B cell (primary cell): ENCODE results near the gene CARD9. TPM values are rescaled to one million over a fixed set of nuclear protein-coding genes. Genes with fewer than 3 reads are reported as not detected.

ENCODE experiments used
- ATAC-seq: fragments of 200-7000 bp; cut with Tn5 transposase; one replicate; pipeline ENCODE4 v1.10.0; 2021; ENCODE audit warnings: low read depth, mild to moderate bottlenecking, moderate number of reproducible peaks, moderate library complexity
- CTCF ChIA-PET: fragments of 350-600 bp; sonication (Branson Sonifier 250); formaldehyde crosslinking; loops from one replicate; lab custom pipeline; 2021; ENCODE audit warnings: antibody characterized with exemption, inconsistent platforms; lab: Charles Lee
- POLR2A ChIA-PET: fragments of 350-600 bp; sonication (Branson Sonifier 250); formaldehyde crosslinking; loops from one replicate; lab custom pipeline; 2021; ENCODE audit warnings: antibody characterized with exemption; lab: Charles Lee
- DNase-seq: peaks from one replicate; pipeline ENCODE4 v3.0.0; 2013
- H2AFZ ChIP-seq: 2 replicates; pipeline ENCODE4 v1.6.1; 2012; ENCODE audit warnings: mild to moderate bottlenecking, low read depth, low read length; ENCODE audit not compliant: insufficient read depth, poor library complexity, severe bottlenecking
- H3K27ac ChIP-seq, 2 donors: 1 replicate in 1 of 2; 2 replicates in 1 of 2; pipeline ENCODE4 v1.5.1; 2012 to 2013; ENCODE audit warnings: low read length in 2 of 2, mild to moderate bottlenecking in 2 of 2, moderate library complexity in 1 of 2
- H3K27me3 ChIP-seq, 4 experiments: fragments of 200-600 bp in 1 of 4; sonication (generic) in 1 of 4; replicated peaks in 1 of 4; 1 replicate in 2 of 4; 2 replicates in 2 of 4; pipeline versions ENCODE4 v1.6.1 to v1.7.0; 2013 to 2016; ENCODE audit warnings: low read length in 3 of 4, mild to moderate bottlenecking in 2 of 4, mixed read lengths in 1 of 4, moderate library complexity in 1 of 4; ENCODE audit not compliant: insufficient read depth in 4 of 4, control insufficient read depth in 3 of 4; ENCODE audit errors: control extremely low read depth in 1 of 4
- H3K36me3 ChIP-seq, 2 experiments: replicated peaks in 1 of 2; 1 replicate in 1 of 2; 2 replicates in 1 of 2; pipeline versions ENCODE4 v1.6.1 to v1.7.1; 2013; ENCODE audit warnings: low read length in 1 of 2; ENCODE audit not compliant: insufficient read depth in 2 of 2, control insufficient read depth in 1 of 2; ENCODE audit errors: control extremely low read depth in 1 of 2, extremely low read depth in 1 of 2
- H3K4me1 ChIP-seq, 2 donors: fragments of 200-600 bp in 1 of 2; sonication (generic) in 1 of 2; 1 replicate in 1 of 2; 2 replicates in 1 of 2; pipeline versions ENCODE4 v1.5.1 to v1.6.1; 2013 to 2017; ENCODE audit warnings: low read length in 2 of 2; ENCODE audit not compliant: control insufficient read depth in 2 of 2, insufficient read depth in 2 of 2
- H3K4me2 ChIP-seq: replicated peaks from 2 replicates; pipeline ENCODE3; 2012; ENCODE audit warnings: mild to moderate bottlenecking, low read depth, low read length; ENCODE audit not compliant: poor library complexity, severe bottlenecking
- H3K4me3 ChIP-seq, 5 experiments: fragments of 200-600 bp in 1 of 5; sonication (generic) in 1 of 5; 1 replicate in 3 of 5; 2 replicates in 2 of 5; pipeline versions ENCODE4 v1.5.1 to v1.7.0; 2011 to 2016; ENCODE audit warnings: low read length in 4 of 5, mild to moderate bottlenecking in 4 of 5, low read depth in 2 of 5, control low read depth in 1 of 5, moderate library complexity in 1 of 5; ENCODE audit not compliant: insufficient read depth in 1 of 5; ENCODE audit errors: control extremely low read depth in 1 of 5, extremely low read depth in 1 of 5
- H3K79me2 ChIP-seq: fragments of 200-600 bp; sonication (generic); one replicate; pipeline ENCODE4 v1.6.0; 2016; ENCODE audit warnings: low read length; ENCODE audit not compliant: control insufficient read depth, insufficient read depth
- H3K9ac ChIP-seq: fragments of 200-600 bp; sonication (generic); 2 replicates; pipeline ENCODE4 v1.6.1; 2017; ENCODE audit warnings: mild to moderate bottlenecking, low read length, moderate library complexity
- H3K9me3 ChIP-seq, 3 donors: one replicate each; pipeline versions ENCODE4 v1.6.1 to v1.7.1; 2013; ENCODE audit warnings: low read length in 2 of 3; ENCODE audit not compliant: control insufficient read depth in 2 of 3, insufficient read depth in 1 of 3; ENCODE audit errors: control extremely low read depth in 1 of 3
- H4K20me1 ChIP-seq: 2 replicates; pipeline ENCODE4 v1.6.0; 2012; ENCODE audit warnings: mild to moderate bottlenecking, low read length; ENCODE audit not compliant: insufficient read depth, control insufficient read depth, poor library complexity, severe bottlenecking
- H3K27ac Mint-ChIP-seq: one replicate; pipeline ENCODE4 v1.8.0; 2021; ENCODE audit warnings: mixed read lengths
- H3K27me3 Mint-ChIP-seq: one replicate; pipeline ENCODE4 v1.8.0; 2021; ENCODE audit warnings: mixed read lengths
- H3K4me1 Mint-ChIP-seq: one replicate; pipeline ENCODE4 v1.8.0; 2021; ENCODE audit warnings: mixed read lengths
- H3K4me3 Mint-ChIP-seq: one replicate; pipeline ENCODE4 v1.8.0; 2021; ENCODE audit warnings: mixed read lengths
- H3K9me3 Mint-ChIP-seq: one replicate; pipeline ENCODE4 v1.8.0; 2022; ENCODE audit warnings: mixed read lengths; ENCODE audit not compliant: insufficient read depth
- EZH2 ChIP-seq: IDR thresholded peaks from 2 replicates; pipeline ENCODE4 v1.6.1; 2012; ENCODE audit warnings: borderline replicate concordance, low read depth, mild to moderate bottlenecking, moderate library complexity, low read length; ENCODE audit not compliant: insufficient read depth, poor library complexity, severe bottlenecking
- WGBS: methylation state at CpG from one replicate; pipeline ENCODE4 v1.1.5; 2013; ENCODE audit warnings: missing lambda C conversion rate; ENCODE audit not compliant: insufficient coverage; 5-methylcytosine and 5-hydroxymethylcytosine counted together
- intact Hi-C: fragments of 100-400 bp; cut with micrococcal nuclease; formaldehyde crosslinking; loops from one replicate; pipeline ENCODE4 v1.10.0; 2022
- polyA plus RNA-seq: library from polyadenylated mRNA; depleted of rRNA; stranded (reverse); fragments of >200 nt; gene quantifications from 2 replicates; pipeline ENCODE4 v1.2.3, GENCODE V29; 2012
- total RNA-seq, 2 donors: library from RNA; stranded (reverse); fragments of 120-200 nt in 1 of 2; gene quantifications; 1 replicate in 1 of 2; 2 replicates in 1 of 2; pipeline versions ENCODE4 v1.2.3 to v1.2.4, GENCODE V29; 2013 to 2022
- TF ChIP-seq, protein P1 (sequence below): fragments of 200-600 bp; IDR thresholded peaks from one replicate; pipeline ENCODE4 v1.8.0; 2022; ENCODE audit warnings: antibody characterized with exemption, mild to moderate bottlenecking

CARD9 gene
- total and polyA plus RNA-seq, 2 donors (not counting 1 experiment from before 2014, with no cell fraction given): 0.57 to 1.1 TPM

DNA sequence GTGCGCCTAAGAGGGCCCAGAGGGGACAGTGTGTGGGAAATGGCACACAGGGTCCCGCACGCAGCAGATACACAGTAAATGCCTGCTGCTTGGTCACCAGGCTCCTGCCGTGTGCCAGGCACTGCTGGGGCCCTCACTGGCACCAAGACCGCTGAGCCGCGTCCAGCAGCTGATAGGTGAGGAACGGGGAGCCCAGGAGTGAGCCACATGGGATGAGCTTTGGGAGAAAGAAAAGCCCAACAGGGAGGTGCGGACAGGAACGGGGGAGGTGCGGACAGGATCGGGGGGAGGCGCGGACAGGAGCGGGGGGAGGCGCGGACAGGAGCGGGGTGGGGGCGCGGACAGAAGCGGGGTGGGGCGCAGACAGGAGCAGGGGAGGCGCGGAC is 29.6 kb downstream of the CARD9 start:
- Mint-ChIP-seq H3K4me1 (peaks cover 8% of the 10 kb centered on the region), H3K4me3 (no peak overlapping the region), H3K27me3 (no peaks in the 10 kb centered on the region), H3K9me3 (no peaks in the 10 kb centered on the region), H3K27ac (no peak overlapping the region)
- no peaks in the 10 kb centered on the region for H3K9me3 ChIP-seq
- ATAC-seq (no peak), DNase-seq (no peak)
- no peak overlapping the region for H2AFZ ChIP-seq
- WGBS: 94% methylated on average over 15 of the region's 24 CpGs
- no peaks in the 10 kb centered on the region for H3K36me3 ChIP-seq
- POLR2A ChIA-PET: no interaction called here
- H3K4me1 ChIP-seq: peaks cover 3 to 6% of the 10 kb centered on the region in 2 donors
- no peak overlapping the region for H3K27ac ChIP-seq
- intact Hi-C loops: no loop called here
- H3K79me2 ChIP-seq: no peaks in the 10 kb centered on the region
- no peak overlapping the region for H3K9ac ChIP-seq
- H3K4me2 ChIP-seq: no peak overlapping the region
- no peak overlapping the region for H3K4me3 ChIP-seq
- no peaks in the 10 kb centered on the region for H3K27me3 ChIP-seq
- CTCF ChIA-PET: no interaction called here
- no peak for TF ChIP-seq EZH2
- TF ChIP-seq, protein P1, sequence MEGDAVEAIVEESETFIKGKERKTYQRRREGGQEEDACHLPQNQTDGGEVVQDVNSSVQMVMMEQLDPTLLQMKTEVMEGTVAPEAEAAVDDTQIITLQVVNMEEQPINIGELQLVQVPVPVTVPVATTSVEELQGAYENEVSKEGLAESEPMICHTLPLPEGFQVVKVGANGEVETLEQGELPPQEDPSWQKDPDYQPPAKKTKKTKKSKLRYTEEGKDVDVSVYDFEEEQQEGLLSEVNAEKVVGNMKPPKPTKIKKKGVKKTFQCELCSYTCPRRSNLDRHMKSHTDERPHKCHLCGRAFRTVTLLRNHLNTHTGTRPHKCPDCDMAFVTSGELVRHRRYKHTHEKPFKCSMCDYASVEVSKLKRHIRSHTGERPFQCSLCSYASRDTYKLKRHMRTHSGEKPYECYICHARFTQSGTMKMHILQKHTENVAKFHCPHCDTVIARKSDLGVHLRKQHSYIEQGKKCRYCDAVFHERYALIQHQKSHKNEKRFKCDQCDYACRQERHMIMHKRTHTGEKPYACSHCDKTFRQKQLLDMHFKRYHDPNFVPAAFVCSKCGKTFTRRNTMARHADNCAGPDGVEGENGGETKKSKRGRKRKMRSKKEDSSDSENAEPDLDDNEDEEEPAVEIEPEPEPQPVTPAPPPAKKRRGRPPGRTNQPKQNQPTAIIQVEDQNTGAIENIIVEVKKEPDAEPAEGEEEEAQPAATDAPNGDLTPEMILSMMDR: no peak
- H4K20me1 ChIP-seq: no peaks in the 10 kb centered on the region

DNA sequence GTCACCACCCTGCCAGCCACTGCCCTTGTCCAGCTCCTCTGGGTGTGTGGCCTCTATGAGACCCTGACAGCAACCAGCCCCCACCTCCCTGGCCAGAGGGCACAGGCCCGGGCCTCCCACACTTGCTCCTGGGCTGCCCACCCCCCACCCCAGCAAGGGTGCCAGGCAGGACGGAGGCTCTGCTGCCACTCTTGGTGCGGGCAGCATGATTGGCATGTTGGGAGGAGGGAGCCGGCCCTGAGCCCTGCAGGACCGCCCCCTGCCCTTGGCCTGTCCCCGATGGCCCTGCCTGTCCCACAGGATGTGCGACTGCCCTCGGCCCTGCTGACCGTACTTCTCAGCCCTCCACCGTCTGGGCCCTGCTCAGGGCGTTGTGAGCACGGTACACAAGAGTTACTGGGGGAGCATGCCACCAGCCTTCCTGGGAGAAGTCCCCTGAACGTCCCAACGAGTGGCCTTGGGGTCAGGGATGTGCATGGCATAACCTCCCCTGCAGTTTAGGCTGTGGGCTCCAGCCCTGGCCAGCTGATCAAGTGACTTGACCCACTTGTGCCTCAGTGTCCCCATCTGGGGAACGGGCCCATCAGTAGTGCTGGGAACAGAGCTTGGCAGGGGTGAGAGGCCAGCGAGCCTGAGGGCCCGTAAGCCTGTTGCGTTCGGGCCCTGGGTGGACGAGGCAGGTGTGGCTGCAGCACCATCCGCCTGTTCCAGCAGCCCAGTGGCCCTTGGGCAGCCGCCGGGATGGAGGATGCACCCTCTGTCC is 30.2 kb downstream of the CARD9 start:
- Histone ChIP-seq H3K79me2 (no peaks in the 10 kb centered on the region), H3K36me3 (no peaks in the 10 kb centered on the region), H3K4me3 (no peak overlapping the region), H3K4me2 (peak overlapping the region; percentile 55), H2AFZ (no peak overlapping the region), H3K9ac (no peak overlapping the region), H4K20me1 (no peaks in the 10 kb centered on the region), H3K4me1 (peaks cover 3 to 6% of the 10 kb centered on the region in 2 donors), H3K9me3 (no peaks in the 10 kb centered on the region), H3K27me3 (no peaks in the 10 kb centered on the region), H3K27ac (no peak overlapping the region)
- CTCF ChIA-PET: no interaction called here
- Mint-ChIP-seq H3K27ac (no peak overlapping the region), H3K9me3 (no peaks in the 10 kb centered on the region), H3K27me3 (no peaks in the 10 kb centered on the region), H3K4me3 (no peak overlapping the region), H3K4me1 (peaks cover 9% of the 10 kb centered on the region)
- TF ChIP-seq EZH2: no peak
- TF ChIP-seq, protein P1: no peak
- POLR2A ChIA-PET: no interaction called here
- intact Hi-C loops: no loop called here
- 92% methylated on average over 22 of the region's 23 CpGs for WGBS
- DNase-seq (no peak), ATAC-seq (no peak)
